ENCODE results near the gene TMEM108. TPM values are rescaled to one million over a fixed set of nuclear protein-coding genes. Genes with fewer than 3 reads are reported as not detected.

Gene TMEM108
- total RNA-seq, 1 donor = not detected

DNA sequence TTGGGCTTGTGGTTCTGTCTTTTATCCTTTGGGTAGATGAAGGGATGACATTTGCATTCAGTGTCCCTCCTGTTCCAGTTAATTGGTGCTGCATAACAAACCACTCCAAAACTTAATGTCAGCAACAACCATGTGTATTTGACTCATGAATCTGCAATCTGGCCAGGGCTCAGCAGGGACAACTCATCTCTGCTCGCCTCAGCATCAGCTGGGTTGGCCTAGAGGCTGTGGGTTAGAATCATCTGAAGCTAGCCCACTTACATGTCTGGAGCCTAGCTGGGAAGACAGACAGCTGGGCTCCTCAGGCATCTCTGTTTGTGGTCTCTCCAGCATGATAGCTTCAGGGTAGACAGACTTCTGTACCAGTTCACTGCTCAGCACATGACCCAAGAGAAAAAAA, 92.0 kb downstream of the TMEM108 start:
- no peak for DNase-seq (ENCODE audit: low read depth)
- no peak overlapping the region for H3K4me3 ChIP-seq (ENCODE audit: low read depth, low read length)
- TF ChIP-seq, protein P1, sequence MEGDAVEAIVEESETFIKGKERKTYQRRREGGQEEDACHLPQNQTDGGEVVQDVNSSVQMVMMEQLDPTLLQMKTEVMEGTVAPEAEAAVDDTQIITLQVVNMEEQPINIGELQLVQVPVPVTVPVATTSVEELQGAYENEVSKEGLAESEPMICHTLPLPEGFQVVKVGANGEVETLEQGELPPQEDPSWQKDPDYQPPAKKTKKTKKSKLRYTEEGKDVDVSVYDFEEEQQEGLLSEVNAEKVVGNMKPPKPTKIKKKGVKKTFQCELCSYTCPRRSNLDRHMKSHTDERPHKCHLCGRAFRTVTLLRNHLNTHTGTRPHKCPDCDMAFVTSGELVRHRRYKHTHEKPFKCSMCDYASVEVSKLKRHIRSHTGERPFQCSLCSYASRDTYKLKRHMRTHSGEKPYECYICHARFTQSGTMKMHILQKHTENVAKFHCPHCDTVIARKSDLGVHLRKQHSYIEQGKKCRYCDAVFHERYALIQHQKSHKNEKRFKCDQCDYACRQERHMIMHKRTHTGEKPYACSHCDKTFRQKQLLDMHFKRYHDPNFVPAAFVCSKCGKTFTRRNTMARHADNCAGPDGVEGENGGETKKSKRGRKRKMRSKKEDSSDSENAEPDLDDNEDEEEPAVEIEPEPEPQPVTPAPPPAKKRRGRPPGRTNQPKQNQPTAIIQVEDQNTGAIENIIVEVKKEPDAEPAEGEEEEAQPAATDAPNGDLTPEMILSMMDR (IDR thresholded peaks at IDR 0.05; ENCODE audit: insufficient read depth, low read length) = no peak

DNA sequence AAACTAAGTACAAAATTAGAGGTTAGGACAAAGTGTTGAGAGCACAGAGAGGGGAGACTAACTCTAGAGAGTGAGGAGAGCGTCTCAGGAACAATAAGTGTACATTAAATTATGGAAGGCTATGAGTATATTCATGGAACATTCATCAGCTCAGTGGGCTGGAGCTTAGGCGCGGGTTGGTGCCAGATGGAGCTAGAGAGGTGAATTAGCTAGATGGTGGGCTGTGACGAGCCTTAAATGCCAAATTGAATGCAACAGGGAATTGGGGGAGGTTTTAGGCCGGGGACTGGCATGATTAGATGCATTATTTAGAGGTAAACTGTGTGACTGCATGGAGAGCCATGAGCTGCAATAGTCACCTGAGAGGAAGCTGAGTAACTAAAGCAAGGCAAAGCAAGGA, 97.1 kb downstream of the TMEM108 start:
- DNase-seq (ENCODE audit: low read depth) = no peak
- TF ChIP-seq, protein P1 (IDR thresholded peaks at IDR 0.05; ENCODE audit: insufficient read depth, low read length) = no peak
- no peak overlapping the region for H3K4me3 ChIP-seq (ENCODE audit: low read depth, low read length)

DNA sequence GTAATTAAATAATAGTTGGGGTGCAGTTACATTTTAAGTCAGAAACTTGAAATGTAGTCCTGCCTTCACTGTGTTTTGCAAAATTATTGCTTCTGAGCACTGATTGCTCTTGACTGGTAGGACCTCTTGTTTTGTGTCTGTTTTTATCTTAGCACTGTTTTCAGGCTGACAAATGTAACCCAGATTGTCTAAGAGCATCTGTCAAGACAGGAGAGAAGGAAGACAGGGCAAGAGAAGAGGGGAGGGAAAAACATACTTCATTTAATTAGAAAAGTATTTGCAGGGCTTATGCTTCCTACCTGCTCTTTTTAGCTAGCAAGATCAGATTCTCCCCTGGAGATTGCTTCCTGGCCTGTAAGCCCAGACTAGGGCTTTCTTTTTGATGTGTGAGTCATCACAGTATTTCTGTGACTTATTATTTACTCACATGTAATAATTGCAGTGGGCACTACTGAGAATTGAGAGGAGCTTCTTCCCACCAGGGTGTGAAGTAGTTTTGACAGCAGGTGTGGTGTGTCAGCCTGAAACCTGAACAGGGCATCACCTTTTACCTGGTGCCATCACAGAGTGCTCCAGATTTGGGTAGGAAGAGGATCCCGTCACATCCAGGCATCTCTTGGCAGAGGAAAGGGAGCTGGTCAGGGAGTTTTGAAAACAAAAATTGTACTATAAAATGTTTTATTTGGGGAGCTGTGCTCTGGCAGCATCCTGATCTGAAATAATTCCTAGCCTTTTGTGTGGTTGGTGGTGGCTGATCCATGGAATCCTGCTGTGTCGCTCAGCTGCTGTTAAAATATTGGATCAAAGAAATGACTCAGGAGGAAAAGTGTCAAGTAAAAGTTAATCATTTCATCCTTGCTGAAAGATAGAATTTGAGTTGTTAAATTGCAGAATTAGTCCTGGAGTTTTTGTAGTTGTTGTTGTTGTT, 98.2 kb downstream of the TMEM108 start:
- TF ChIP-seq, protein P1 (IDR thresholded peaks at IDR 0.05; ENCODE audit: insufficient read depth, low read length) = no peak
- DNase-seq (ENCODE audit: low read depth) = no peak
- no peak overlapping the region for H3K4me3 ChIP-seq (ENCODE audit: low read depth, low read length)

DNA sequence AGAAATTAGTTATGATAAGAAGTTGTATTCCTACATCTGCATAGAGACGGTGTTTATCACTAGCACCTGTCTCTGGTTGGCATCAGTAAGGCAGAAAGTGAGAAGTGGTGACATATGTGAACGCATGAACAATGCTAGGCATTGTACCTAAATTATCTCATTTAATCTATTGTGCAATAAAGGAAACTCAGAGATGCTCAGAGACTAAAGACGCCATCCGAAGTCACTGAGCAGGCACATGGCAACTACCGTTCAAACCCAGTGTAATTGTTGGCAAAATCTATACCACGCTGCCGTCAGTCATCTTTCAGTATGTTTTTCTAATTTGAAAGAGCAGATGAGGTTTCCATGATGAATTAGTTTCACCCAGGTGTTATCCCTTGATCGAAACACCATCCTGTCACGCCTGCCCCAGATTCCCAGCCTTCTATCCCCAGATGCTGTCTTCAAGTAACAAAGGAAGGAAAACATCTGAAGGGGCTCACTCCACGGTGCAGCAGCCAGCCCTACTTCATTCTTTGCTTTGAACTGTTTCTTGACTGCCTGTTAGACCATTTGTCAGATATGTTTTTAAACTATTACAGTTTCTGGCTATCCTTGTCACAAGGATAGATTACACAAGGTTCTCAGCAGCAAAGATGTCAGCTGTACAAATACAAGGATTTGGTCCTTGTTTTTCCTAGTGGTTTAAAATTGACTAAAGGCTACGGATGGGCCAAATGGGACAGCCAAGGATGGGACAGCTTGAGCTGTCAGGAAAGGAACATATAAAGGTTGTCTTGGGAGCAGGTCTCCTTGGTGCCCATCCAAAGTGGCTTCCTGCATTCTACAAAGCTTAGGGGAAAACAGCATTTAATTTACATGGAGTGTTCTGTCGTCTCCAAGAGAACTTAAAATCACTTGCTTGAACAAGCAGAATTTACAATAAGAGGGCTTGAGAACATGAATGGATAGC, 99.1 kb downstream of the TMEM108 start:
- DNase-seq (ENCODE audit: low read depth) = no peak
- H3K4me3 ChIP-seq (ENCODE audit: low read depth, low read length) = no peak overlapping the region
- TF ChIP-seq, protein P1 (IDR thresholded peaks at IDR 0.05; ENCODE audit: insufficient read depth, low read length) = no peak

DNA sequence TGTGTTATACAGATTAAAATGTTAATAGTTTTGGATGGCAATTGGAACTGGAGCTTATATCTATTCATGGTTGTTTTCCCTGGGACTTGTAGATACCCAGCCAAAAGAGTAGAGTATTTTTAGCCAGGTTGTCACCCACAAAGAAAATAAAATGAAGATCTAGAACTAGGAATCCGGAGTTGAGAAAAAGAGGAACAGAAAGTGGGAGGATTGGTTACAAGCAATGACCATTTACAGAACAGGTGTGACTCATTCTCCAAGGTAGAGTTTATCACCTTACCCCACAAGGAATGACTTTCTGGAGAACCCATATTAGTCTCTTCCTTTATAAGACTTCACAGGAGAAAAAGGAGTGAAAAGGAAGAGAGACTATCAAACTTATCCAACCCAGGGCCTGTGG, 99.8 kb downstream of the TMEM108 start:
- no peak for DNase-seq (ENCODE audit: low read depth)
- H3K4me3 ChIP-seq (ENCODE audit: low read depth, low read length) = no peak overlapping the region
- TF ChIP-seq, protein P1 (IDR thresholded peaks at IDR 0.05; ENCODE audit: insufficient read depth, low read length) = no peak

DNA sequence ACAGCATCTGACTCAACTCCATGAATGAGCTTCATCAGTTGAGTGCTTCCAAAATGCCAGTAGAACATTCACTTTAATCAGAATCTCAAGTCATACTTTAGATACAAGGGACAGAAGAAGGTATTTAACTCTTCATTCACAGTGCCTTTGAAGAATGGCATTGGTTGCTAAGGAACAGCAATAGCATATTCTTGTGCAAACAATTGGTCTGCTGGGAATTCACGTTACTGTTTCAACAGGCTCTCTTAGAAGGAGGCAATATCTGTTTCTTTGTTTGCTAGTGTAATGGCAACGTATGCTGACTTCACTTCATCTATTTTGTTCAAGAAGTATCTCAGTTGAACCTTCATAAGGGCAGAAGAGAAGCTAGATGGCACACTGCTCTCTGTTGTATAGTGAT, 113.9 kb downstream of the TMEM108 start:
- TF ChIP-seq, protein P1 (IDR thresholded peaks at IDR 0.05; ENCODE audit: insufficient read depth, low read length) = no peak
- H3K4me3 ChIP-seq (ENCODE audit: low read depth, low read length) = no peak overlapping the region
- DNase-seq (ENCODE audit: low read depth) = no peak

Data from fibroblast of the aortic adventitia (primary cell).